GM12878 (cell line): ENCODE measurements around the gene MBNL1. TPM values are rescaled to one million over a fixed set of nuclear protein-coding genes. Genes with fewer than 3 reads are reported as not detected.

Source experiments
- BMI1 ChIP-seq: fragments of 450-650 bp; IDR thresholded peaks from 2 replicates; pipeline ENCODE4 v1.6.1; 2016; ENCODE audit warnings: mild to moderate bottlenecking, moderate library complexity, borderline replicate concordance
- CHD2 ChIP-seq: IDR thresholded peaks from 2 replicates; pipeline ENCODE4 v1.6.1; 2011; ENCODE audit warnings: low read depth, low read length, improper control_type of control experiment, borderline replicate concordance
- CREM ChIP-seq: IDR thresholded peaks from 2 replicates; pipeline ENCODE4 v1.6.1; 2014; ENCODE audit warnings: antibody characterized with exemption, low read depth
- MYC ChIP-seq: IDR thresholded peaks from 2 replicates; pipeline ENCODE4 v1.6.1; 2011; ENCODE audit warnings: mild to moderate bottlenecking, low read length, moderate library complexity, inconsistent platforms; ENCODE audit not compliant: insufficient read depth, insufficient replicate concordance, insufficient read length, severe bottlenecking
- NBN ChIP-seq: fragments of 450-650 bp; IDR thresholded peaks from 2 replicates; pipeline ENCODE4 v1.6.1; 2016
- RCOR1 ChIP-seq: conservative IDR thresholded peaks from 2 replicates; pipeline ENCODE4 v1.6.1; 2012; ENCODE audit warnings: low read depth, low read length, improper control_type of control experiment
- SIN3A ChIP-seq: IDR thresholded peaks from 2 replicates; pipeline ENCODE4 v1.6.1; 2012; ENCODE audit warnings: low read depth, low read length, improper control_type of control experiment
- SP1 ChIP-seq: IDR thresholded peaks from one replicate; pipeline ENCODE4 v1.6.1; 2011; ENCODE audit warnings: low read depth, low read length
- SREBF2 ChIP-seq: IDR thresholded peaks from 2 replicates; pipeline ENCODE4 v1.6.1; 2012; ENCODE audit warnings: mild to moderate bottlenecking, low read length
- polyA plus RNA-seq, 11 experiments: library from polyadenylated mRNA; depleted of rRNA in 4 of 11; unstranded in 6 of 11; stranded (reverse) in 5 of 11; fragments of >200 nt; fragmentation: Nextera tagmentation in 4 of 11; fragmentation: Illumina TruSeq in 1 of 11; extraction: Ambion mirVana in 4 of 11; extraction: Trizol in 1 of 11; gene quantifications; 1 replicate in 1 of 11; 2 replicates in 10 of 11; pipeline versions ENCODE4 v1.2.1 to v1.2.3, GENCODE V29; 2011 to 2016; ENCODE audit warnings: inconsistent platforms in 2 of 11, missing spikeins in 2 of 11, low read depth in 1 of 11
- total RNA-seq, 4 experiments: library from RNA; depleted of rRNA in 3 of 4; stranded (reverse); fragments of >200 nt in 3 of 4; fragmentation: Illumina TruSeq in 1 of 4; extraction: Trizol in 1 of 4; gene quantifications; 2 replicates each; pipeline versions ENCODE4 v1.2.1 to v1.2.3, GENCODE V29; 2013 to 2021
- TF ChIP-seq, protein P1 (sequence below): fragments of 450-650 bp; IDR thresholded peaks from 2 replicates; pipeline ENCODE4 v1.6.1; 2016; ENCODE audit warnings: mild to moderate bottlenecking, moderate library complexity, borderline replicate concordance
- TF ChIP-seq, protein P2 (sequence below): IDR thresholded peaks from 2 replicates; pipeline ENCODE4 v1.6.1; 2012; ENCODE audit warnings: improper control_type of control experiment, low read depth, low read length; ENCODE audit not compliant: insufficient replicate concordance
- TF ChIP-seq, protein P3 (sequence below): IDR thresholded peaks from 2 replicates; pipeline ENCODE4 v1.6.1; 2011; ENCODE audit warnings: borderline replicate concordance, low read depth, mild to moderate bottlenecking, moderate library complexity, mixed read lengths, low read length; ENCODE audit not compliant: insufficient read depth; ENCODE audit errors: extremely low read length
- TF ChIP-seq, protein P4 (sequence below): fragments of 450-650 bp; IDR thresholded peaks from 2 replicates; pipeline ENCODE4 v1.6.1; 2017; ENCODE audit warnings: mild to moderate bottlenecking, moderate library complexity
- TF ChIP-seq, protein P5 (sequence below): fragments of 450-650 bp; IDR thresholded peaks from 2 replicates; pipeline ENCODE4 v1.6.1; 2016; ENCODE audit warnings: mild to moderate bottlenecking

The MBNL1 gene
- total and polyA plus RNA-seq, 10 of the 15 experiments (the other 5 are each of a cell fraction or from before 2014, with no cell fraction given), result 59.6 to 337 (median 143) TPM

DNA sequence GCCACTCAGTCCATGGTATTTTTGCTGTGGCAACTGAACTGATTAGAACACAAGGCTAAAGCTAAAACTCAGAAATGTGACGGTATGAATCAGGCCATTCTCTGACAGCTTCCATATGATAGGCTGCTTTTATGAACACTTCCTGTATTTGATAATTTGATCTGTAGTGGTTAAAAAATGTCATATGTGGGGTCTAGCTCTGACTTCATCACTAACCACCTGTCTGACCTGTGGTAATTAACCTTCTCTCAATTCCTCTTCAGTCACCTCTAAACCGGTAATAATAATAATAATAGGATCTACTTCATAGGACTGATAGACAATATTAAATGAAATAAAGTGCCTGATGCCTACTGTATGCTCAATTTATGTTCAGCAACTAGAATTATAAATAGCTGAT, 223.2 kb downstream of the MBNL1 start (continued):
- TF ChIP-seq BMI1, result 0 out of 2 replicates have a peak, but pooled peaks have one; percentile 18
- no peak for TF ChIP-seq CHD2
- TF ChIP-seq NBN, result 0 out of 2 replicates have a peak, but pooled peaks have one; percentile 53
- no peak for TF ChIP-seq SIN3A
- TF ChIP-seq, protein P1, sequence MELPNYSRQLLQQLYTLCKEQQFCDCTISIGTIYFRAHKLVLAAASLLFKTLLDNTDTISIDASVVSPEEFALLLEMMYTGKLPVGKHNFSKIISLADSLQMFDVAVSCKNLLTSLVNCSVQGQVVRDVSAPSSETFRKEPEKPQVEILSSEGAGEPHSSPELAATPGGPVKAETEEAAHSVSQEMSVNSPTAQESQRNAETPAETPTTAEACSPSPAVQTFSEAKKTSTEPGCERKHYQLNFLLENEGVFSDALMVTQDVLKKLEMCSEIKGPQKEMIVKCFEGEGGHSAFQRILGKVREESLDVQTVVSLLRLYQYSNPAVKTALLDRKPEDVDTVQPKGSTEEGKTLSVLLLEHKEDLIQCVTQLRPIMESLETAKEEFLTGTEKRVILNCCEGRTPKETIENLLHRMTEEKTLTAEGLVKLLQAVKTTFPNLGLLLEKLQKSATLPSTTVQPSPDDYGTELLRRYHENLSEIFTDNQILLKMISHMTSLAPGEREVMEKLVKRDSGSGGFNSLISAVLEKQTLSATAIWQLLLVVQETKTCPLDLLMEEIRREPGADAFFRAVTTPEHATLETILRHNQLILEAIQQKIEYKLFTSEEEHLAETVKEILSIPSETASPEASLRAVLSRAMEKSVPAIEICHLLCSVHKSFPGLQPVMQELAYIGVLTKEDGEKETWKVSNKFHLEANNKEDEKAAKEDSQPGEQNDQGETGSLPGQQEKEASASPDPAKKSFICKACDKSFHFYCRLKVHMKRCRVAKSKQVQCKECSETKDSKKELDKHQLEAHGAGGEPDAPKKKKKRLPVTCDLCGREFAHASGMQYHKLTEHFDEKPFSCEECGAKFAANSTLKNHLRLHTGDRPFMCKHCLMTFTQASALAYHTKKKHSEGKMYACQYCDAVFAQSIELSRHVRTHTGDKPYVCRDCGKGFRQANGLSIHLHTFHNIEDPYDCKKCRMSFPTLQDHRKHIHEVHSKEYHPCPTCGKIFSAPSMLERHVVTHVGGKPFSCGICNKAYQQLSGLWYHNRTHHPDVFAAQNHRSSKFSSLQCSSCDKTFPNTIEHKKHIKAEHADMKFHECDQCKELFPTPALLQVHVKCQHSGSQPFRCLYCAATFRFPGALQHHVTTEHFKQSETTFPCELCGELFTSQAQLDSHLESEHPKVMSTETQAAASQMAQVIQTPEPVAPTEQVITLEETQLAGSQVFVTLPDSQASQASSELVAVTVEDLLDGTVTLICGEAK, result no peak
- TF ChIP-seq, protein P2, sequence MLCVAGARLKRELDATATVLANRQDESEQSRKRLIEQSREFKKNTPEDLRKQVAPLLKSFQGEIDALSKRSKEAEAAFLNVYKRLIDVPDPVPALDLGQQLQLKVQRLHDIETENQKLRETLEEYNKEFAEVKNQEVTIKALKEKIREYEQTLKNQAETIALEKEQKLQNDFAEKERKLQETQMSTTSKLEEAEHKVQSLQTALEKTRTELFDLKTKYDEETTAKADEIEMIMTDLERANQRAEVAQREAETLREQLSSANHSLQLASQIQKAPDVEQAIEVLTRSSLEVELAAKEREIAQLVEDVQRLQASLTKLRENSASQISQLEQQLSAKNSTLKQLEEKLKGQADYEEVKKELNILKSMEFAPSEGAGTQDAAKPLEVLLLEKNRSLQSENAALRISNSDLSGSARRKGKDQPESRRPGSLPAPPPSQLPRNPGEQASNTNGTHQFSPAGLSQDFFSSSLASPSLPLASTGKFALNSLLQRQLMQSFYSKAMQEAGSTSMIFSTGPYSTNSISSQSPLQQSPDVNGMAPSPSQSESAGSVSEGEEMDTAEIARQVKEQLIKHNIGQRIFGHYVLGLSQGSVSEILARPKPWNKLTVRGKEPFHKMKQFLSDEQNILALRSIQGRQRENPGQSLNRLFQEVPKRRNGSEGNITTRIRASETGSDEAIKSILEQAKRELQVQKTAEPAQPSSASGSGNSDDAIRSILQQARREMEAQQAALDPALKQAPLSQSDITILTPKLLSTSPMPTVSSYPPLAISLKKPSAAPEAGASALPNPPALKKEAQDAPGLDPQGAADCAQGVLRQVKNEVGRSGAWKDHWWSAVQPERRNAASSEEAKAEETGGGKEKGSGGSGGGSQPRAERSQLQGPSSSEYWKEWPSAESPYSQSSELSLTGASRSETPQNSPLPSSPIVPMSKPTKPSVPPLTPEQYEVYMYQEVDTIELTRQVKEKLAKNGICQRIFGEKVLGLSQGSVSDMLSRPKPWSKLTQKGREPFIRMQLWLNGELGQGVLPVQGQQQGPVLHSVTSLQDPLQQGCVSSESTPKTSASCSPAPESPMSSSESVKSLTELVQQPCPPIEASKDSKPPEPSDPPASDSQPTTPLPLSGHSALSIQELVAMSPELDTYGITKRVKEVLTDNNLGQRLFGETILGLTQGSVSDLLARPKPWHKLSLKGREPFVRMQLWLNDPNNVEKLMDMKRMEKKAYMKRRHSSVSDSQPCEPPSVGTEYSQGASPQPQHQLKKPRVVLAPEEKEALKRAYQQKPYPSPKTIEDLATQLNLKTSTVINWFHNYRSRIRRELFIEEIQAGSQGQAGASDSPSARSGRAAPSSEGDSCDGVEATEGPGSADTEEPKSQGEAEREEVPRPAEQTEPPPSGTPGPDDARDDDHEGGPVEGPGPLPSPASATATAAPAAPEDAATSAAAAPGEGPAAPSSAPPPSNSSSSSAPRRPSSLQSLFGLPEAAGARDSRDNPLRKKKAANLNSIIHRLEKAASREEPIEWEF, result no peak
- TF ChIP-seq SP1, result no peak
- peak; percentile 53; the same call in 1 of the 2 replicates for TF ChIP-seq CREM
- TF ChIP-seq, protein P3, sequence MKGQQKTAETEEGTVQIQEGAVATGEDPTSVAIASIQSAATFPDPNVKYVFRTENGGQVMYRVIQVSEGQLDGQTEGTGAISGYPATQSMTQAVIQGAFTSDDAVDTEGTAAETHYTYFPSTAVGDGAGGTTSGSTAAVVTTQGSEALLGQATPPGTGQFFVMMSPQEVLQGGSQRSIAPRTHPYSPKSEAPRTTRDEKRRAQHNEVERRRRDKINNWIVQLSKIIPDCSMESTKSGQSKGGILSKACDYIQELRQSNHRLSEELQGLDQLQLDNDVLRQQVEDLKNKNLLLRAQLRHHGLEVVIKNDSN, result no peak
- TF ChIP-seq SREBF2, result no peak
- TF ChIP-seq, protein P4, sequence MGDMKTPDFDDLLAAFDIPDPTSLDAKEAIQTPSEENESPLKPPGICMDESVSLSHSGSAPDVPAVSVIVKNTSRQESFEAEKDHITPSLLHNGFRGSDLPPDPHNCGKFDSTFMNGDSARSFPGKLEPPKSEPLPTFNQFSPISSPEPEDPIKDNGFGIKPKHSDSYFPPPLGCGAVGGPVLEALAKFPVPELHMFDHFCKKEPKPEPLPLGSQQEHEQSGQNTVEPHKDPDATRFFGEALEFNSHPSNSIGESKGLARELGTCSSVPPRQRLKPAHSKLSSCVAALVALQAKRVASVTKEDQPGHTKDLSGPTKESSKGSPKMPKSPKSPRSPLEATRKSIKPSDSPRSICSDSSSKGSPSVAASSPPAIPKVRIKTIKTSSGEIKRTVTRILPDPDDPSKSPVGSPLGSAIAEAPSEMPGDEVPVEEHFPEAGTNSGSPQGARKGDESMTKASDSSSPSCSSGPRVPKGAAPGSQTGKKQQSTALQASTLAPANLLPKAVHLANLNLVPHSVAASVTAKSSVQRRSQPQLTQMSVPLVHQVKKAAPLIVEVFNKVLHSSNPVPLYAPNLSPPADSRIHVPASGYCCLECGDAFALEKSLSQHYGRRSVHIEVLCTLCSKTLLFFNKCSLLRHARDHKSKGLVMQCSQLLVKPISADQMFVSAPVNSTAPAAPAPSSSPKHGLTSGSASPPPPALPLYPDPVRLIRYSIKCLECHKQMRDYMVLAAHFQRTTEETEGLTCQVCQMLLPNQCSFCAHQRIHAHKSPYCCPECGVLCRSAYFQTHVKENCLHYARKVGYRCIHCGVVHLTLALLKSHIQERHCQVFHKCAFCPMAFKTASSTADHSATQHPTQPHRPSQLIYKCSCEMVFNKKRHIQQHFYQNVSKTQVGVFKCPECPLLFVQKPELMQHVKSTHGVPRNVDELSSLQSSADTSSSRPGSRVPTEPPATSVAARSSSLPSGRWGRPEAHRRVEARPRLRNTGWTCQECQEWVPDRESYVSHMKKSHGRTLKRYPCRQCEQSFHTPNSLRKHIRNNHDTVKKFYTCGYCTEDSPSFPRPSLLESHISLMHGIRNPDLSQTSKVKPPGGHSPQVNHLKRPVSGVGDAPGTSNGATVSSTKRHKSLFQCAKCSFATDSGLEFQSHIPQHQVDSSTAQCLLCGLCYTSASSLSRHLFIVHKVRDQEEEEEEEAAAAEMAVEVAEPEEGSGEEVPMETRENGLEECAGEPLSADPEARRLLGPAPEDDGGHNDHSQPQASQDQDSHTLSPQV, result no peak
- TF ChIP-seq MYC, result no peak
- TF ChIP-seq RCOR1, result no peak
- TF ChIP-seq, protein P5, sequence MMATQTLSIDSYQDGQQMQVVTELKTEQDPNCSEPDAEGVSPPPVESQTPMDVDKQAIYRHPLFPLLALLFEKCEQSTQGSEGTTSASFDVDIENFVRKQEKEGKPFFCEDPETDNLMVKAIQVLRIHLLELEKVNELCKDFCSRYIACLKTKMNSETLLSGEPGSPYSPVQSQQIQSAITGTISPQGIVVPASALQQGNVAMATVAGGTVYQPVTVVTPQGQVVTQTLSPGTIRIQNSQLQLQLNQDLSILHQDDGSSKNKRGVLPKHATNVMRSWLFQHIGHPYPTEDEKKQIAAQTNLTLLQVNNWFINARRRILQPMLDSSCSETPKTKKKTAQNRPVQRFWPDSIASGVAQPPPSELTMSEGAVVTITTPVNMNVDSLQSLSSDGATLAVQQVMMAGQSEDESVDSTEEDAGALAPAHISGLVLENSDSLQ, result peak; percentile 36; the same call in 1 of the 2 replicates
